ENCODE data around the gene EIF2B4. TPM values are rescaled to one million over a fixed set of nuclear protein-coding genes. Genes with fewer than 3 reads are reported as not detected.

Gene EIF2B4
- total RNA-seq, 4 donors from 2014 or later, result 40.8 to 54.9 (median 48.8) TPM

GRCh38 chr2:27362678-27363420, 7.3 kb downstream of the EIF2B4 start:
- TF ChIP-seq POLR2AphosphoS5 (IDR thresholded peaks at IDR 0.05) (no peak), CTCF (IDR thresholded peaks at IDR 0.05) (no peak), POLR2A (IDR thresholded peaks at IDR 0.05) (no peak), EP300 (IDR thresholded peaks at IDR 0.05) (no peak)
- H3K4me1 ChIP-seq, result peaks cover 0 to 9% (median 5%) of the 10 kb centered on the region in 3 donors
- no peak overlapping the region for H3K4me3 ChIP-seq
- no peak overlapping the region for H3K27ac ChIP-seq
- 79 to 100% methylated on average over 3 to 4 of the region's 4 CpGs for WGBS, 2 donors (ENCODE audit: low coverage in 1 of 2)
- no peaks in the 10 kb centered on the region for H3K9me3 ChIP-seq
- H3K36me3 ChIP-seq, result peaks cover 0 to 49% of the 10 kb centered on the region in 2 donors
- no peaks in the 10 kb centered on the region for H3K27me3 ChIP-seq
- ATAC-seq, result no peak

GRCh38 chr2:27356382-27357181, 13.6 kb downstream of the EIF2B4 start, which contains the start of gene GTF3C2:
Gene GTF3C2, minus strand, starts transcription at chr2:27356764. Its CDS starts 13,210 bp downstream, at chr2:27343554.
- H3K4me1 ChIP-seq, result peaks cover 3 to 51% (median 18%) of the 10 kb centered on the region in 3 donors
- H3K27me3 ChIP-seq, result no peaks in the 10 kb centered on the region
- TF ChIP-seq POLR2AphosphoS5 (IDR thresholded peaks at IDR 0.05), result peak; percentile 58
- no peak for TF ChIP-seq EP300 (IDR thresholded peaks at IDR 0.05)
- peak in 2 of 4 experiments; percentile 23 to 24 for TF ChIP-seq CTCF (IDR thresholded peaks at IDR 0.05)
- peak; percentile 10 to 55 for TF ChIP-seq POLR2A (IDR thresholded peaks at IDR 0.05)
- H3K27ac ChIP-seq, result peak within 1 kb of the TSS; percentile 79 to 92 (median 90)
- H3K9me3 ChIP-seq, result no peaks in the 10 kb centered on the region
- peak; percentile 97 for ATAC-seq
- 0% methylated on average over 29 of the region's 67 CpGs; no CpG with 5 or more reads in 1 of the 2 donors for WGBS, 2 donors (ENCODE audit: low coverage in 1 of 2)
- no peaks in the 10 kb centered on the region for H3K36me3 ChIP-seq
- peak within 1 kb of the TSS; percentile 45 to 91 for H3K4me3 ChIP-seq

GRCh38 chr2:27356056-27356381, 14.1 kb downstream of the EIF2B4 start:
- WGBS, 2 donors (ENCODE audit: low coverage in 1 of 2), result 0 to 4% methylated on average over 4 of the region's 12 CpGs
- TF ChIP-seq POLR2A (IDR thresholded peaks at IDR 0.05) (no peak), CTCF (IDR thresholded peaks at IDR 0.05) (no peak), POLR2AphosphoS5 (IDR thresholded peaks at IDR 0.05) (no peak)
- no peaks in the 10 kb centered on the region for H3K27me3 ChIP-seq
- H3K36me3 ChIP-seq, result no peaks in the 10 kb centered on the region
- peak; percentile 9 for ATAC-seq
- peak overlapping the region; percentile 79 to 92 (median 90) for H3K27ac ChIP-seq
- H3K9me3 ChIP-seq, result no peaks in the 10 kb centered on the region
- peaks cover 3 to 51% (median 18%) of the 10 kb centered on the region in 3 donors for H3K4me1 ChIP-seq
- peak overlapping the region; percentile 45 to 91 for H3K4me3 ChIP-seq

GRCh38 chr2:27354597-27354927, 15.6 kb downstream of the EIF2B4 start:
- no peak for TF ChIP-seq EP300 (IDR thresholded peaks at IDR 0.05)
- TF ChIP-seq CTCF (IDR thresholded peaks at IDR 0.05), result no peak
- no peak for TF ChIP-seq POLR2AphosphoS5 (IDR thresholded peaks at IDR 0.05)
- TF ChIP-seq POLR2A (IDR thresholded peaks at IDR 0.05), result no peak
- H3K4me1 ChIP-seq, result peaks cover 3 to 51% (median 18%) of the 10 kb centered on the region in 3 donors
- ATAC-seq, result no peak
- H3K27ac ChIP-seq, result no peak overlapping the region
- H3K36me3 ChIP-seq, result peaks cover 0 to 10% of the 10 kb centered on the region in 2 donors
- no peaks in the 10 kb centered on the region for H3K9me3 ChIP-seq
- H3K4me3 ChIP-seq, result no peak overlapping the region
- 83 to 92% methylated on average over 3 to 7 of the region's 7 CpGs for WGBS, 2 donors (ENCODE audit: low coverage in 1 of 2)
- no peaks in the 10 kb centered on the region for H3K27me3 ChIP-seq

Data from gastroesophageal sphincter (tissue), 4 donors.